SK-N-SH (cell line): ENCODE measurements around the gene MED16. TPM values are rescaled to one million over a fixed set of nuclear protein-coding genes. Genes with fewer than 3 reads are reported as not detected.

Source experiments
- CTCF ChIA-PET: fragments of 300-600, 350-600 bp; formaldehyde crosslinking; extraction: SDS; loops from one replicate; lab custom pipeline; 2021; lab: Yijun Ruan, JAX
- POLR2A ChIA-PET: fragments of 350-600 bp; sonication (Branson Sonifier 250); formaldehyde crosslinking; extraction: SDS; loops from one replicate; lab custom pipeline; 2020; ENCODE audit warnings: antibody characterized with exemption, inconsistent platforms; lab: Yijun Ruan, JAX
- DNase-seq: peaks from one replicate; pipeline ENCODE4 v3.0.0; 2012
- H2AFZ ChIP-seq: fragments of 200-600 bp; sonication (generic); 2 replicates; pipeline ENCODE4 v1.8.1; 2016; ENCODE audit warnings: antibody characterized with exemption, mild to moderate bottlenecking, low read depth
- H3F3A ChIP-seq: fragments of 200-600 bp; sonication (generic); replicated peaks from 2 replicates; pipeline ENCODE3; 2016; ENCODE audit warnings: antibody characterized with exemption, mild to moderate bottlenecking; ENCODE audit not compliant: insufficient read depth
- H3K27ac ChIP-seq, 2 experiments: fragments of 200-500 bp in 1 of 2; fragments of 200-600 bp in 1 of 2; sonication (Bioruptor generic) in 1 of 2; sonication (generic), shearing (Covaris generic) in 1 of 2; 2 replicates each; pipeline versions ENCODE4 v1.5.1 to v1.6.1; 2014 to 2016; ENCODE audit warnings: low read depth in 2 of 2, inconsistent platforms in 1 of 2, low read length in 1 of 2, mild to moderate bottlenecking in 1 of 2, mixed read lengths in 1 of 2
- H3K27me3 ChIP-seq: fragments of 200-600 bp; sonication (generic), shearing (Covaris generic); 2 replicates; pipeline ENCODE4 v1.6.1; 2016; ENCODE audit warnings: mixed run types; ENCODE audit not compliant: insufficient read depth
- H3K36me3 ChIP-seq, 2 experiments: fragments of 200-500 bp in 1 of 2; fragments of 200-600 bp in 1 of 2; sonication (Bioruptor generic) in 1 of 2; sonication (generic) in 1 of 2; replicated peaks in 1 of 2; 2 replicates each; pipeline versions ENCODE3 to v1.5.1; 2014 to 2016; ENCODE audit warnings: low read length in 1 of 2, mild to moderate bottlenecking in 1 of 2; ENCODE audit not compliant: insufficient read depth in 2 of 2, control insufficient read depth in 1 of 2
- H3K4me1 ChIP-seq, 2 experiments: fragments of 200-500 bp in 1 of 2; fragments of 200-600 bp in 1 of 2; sonication (Bioruptor generic) in 1 of 2; sonication (generic), shearing (Covaris generic) in 1 of 2; 2 replicates each; pipeline versions ENCODE4 v1.5.1 to v1.6.1; 2014 to 2016; ENCODE audit warnings: low read depth in 1 of 2, low read length in 1 of 2, mixed run types in 1 of 2; ENCODE audit not compliant: insufficient read depth in 2 of 2, control insufficient read depth in 1 of 2
- H3K4me2 ChIP-seq: fragments of 200-600 bp; sonication (generic), shearing (Covaris generic); 2 replicates; pipeline ENCODE4 v1.6.1; 2017; ENCODE audit warnings: mixed run types
- H3K4me3 ChIP-seq, 2 experiments: fragments of 200-500 bp in 1 of 2; fragments of 200-600 bp in 1 of 2; sonication (Bioruptor generic) in 1 of 2; sonication (generic), shearing (Covaris generic) in 1 of 2; 2 replicates each; pipeline versions ENCODE4 v1.5.1 to v1.8.1; 2014 to 2016; ENCODE audit warnings: low read depth in 2 of 2, inconsistent platforms in 1 of 2, low read length in 1 of 2, mild to moderate bottlenecking in 1 of 2, mixed read lengths in 1 of 2, moderate library complexity in 1 of 2
- H3K79me2 ChIP-seq: fragments of 200-600 bp; sonication (generic); 2 replicates; pipeline ENCODE4 v1.8.1; 2017; ENCODE audit warnings: mild to moderate bottlenecking; ENCODE audit not compliant: insufficient read depth
- H3K9ac ChIP-seq: fragments of 200-600 bp; sonication (generic); 2 replicates; pipeline ENCODE4 v1.6.1; 2017; ENCODE audit warnings: mixed run types
- H3K9me2 ChIP-seq: fragments of 200-600 bp; sonication (generic); 2 replicates; pipeline ENCODE4 v1.6.1; 2017; ENCODE audit warnings: mixed run types
- H3K9me3 ChIP-seq: fragments of 200-600 bp; sonication (generic); 2 replicates; pipeline ENCODE4 v1.6.1; 2017; ENCODE audit warnings: mixed run types, mild to moderate bottlenecking, moderate library complexity
- H4K20me1 ChIP-seq: fragments of 200-600 bp; sonication (generic); 2 replicates; pipeline ENCODE4 v1.6.1; 2017; ENCODE audit warnings: mild to moderate bottlenecking, mixed run types; ENCODE audit not compliant: insufficient read depth
- ELF1 ChIP-seq: IDR thresholded peaks from 2 replicates; pipeline ENCODE4 v1.4.0; 2012
- EP300 ChIP-seq, 2 experiments: IDR thresholded peaks; 2 replicates each; pipeline versions ENCODE4 v1.4.0 to v1.6.1; 2012; ENCODE audit warnings: borderline replicate concordance in 1 of 2, low read depth in 1 of 2, low read length in 1 of 2
- EZH2phosphoT487 ChIP-seq: fragments of 200-600 bp; sonication (generic); IDR thresholded peaks from 2 replicates; pipeline ENCODE4 v1.6.1; 2017; ENCODE audit warnings: low read depth, mixed run types, mild to moderate bottlenecking, antibody characterized with exemption, moderate library complexity, borderline replicate concordance
- FOSL2 ChIP-seq: IDR thresholded peaks from 2 replicates; pipeline ENCODE4 v1.4.0; 2012; ENCODE audit warnings: low read depth, mild to moderate bottlenecking, moderate library complexity, borderline replicate concordance
- JUND ChIP-seq: IDR thresholded peaks from 2 replicates; pipeline ENCODE4 v1.4.0; 2012
- MXI1 ChIP-seq: IDR thresholded peaks from 2 replicates; pipeline ENCODE4 v1.6.1; 2012; ENCODE audit warnings: mild to moderate bottlenecking, low read depth, low read length, improper control_type of control experiment
- NRF1 ChIP-seq: IDR thresholded peaks from 2 replicates; pipeline ENCODE4 v1.6.1; 2012; ENCODE audit warnings: low read depth, mild to moderate bottlenecking, low read length
- RAD21 ChIP-seq: IDR thresholded peaks from 2 replicates; pipeline ENCODE4 v1.6.1; 2012; ENCODE audit warnings: mild to moderate bottlenecking, low read length
- RFX5 ChIP-seq: IDR thresholded peaks from 2 replicates; pipeline ENCODE4 v1.6.1; 2012; ENCODE audit warnings: mild to moderate bottlenecking, improper control_type of control experiment, low read length
- RXRA ChIP-seq: IDR thresholded peaks from 2 replicates; pipeline ENCODE4 v1.4.0; 2012; ENCODE audit warnings: low read depth, mild to moderate bottlenecking, borderline replicate concordance
- TCF12 ChIP-seq: IDR thresholded peaks from 2 replicates; pipeline ENCODE4 v1.4.0; 2012
- USF1 ChIP-seq: IDR thresholded peaks from 2 replicates; pipeline ENCODE4 v1.4.0; 2012; ENCODE audit warnings: low read depth, borderline replicate concordance
- YY1 ChIP-seq: IDR thresholded peaks from 2 replicates; pipeline ENCODE4 v1.4.0; 2012; ENCODE audit warnings: low read depth, mild to moderate bottlenecking
- WGBS: methylation state at CpG from one replicate; pipeline ENCODE4 v1.1.6; 2017; ENCODE audit warnings: low lambda C conversion rate; 5-methylcytosine and 5-hydroxymethylcytosine counted together
- polyA plus RNA-seq, 3 experiments: library from polyadenylated mRNA; depleted of rRNA; stranded (reverse); fragments of >200 nt; gene quantifications; 2 replicates each; pipeline ENCODE4 v1.2.3, GENCODE V29; 2012
- TF ChIP-seq, protein P1 (sequence below): IDR thresholded peaks from 2 replicates; pipeline ENCODE4; 2012
- TF ChIP-seq, protein P2 (sequence below): IDR thresholded peaks from 2 replicates; pipeline ENCODE4 v1.6.1; 2012; ENCODE audit warnings: mild to moderate bottlenecking, low read depth, low read length, moderate library complexity
- TF ChIP-seq, protein P3 (sequence below): IDR thresholded peaks from 2 replicates; pipeline ENCODE4 v1.4.0; 2012; ENCODE audit warnings: low read depth, borderline replicate concordance

The MED16 gene
- polyA plus RNA-seq, 1 of the 3 experiments (the other 2 are of a cell fraction) = 40.6 TPM

- H3K27me3 ChIP-seq = no peaks in the 10 kb centered on the region
- H3K9me2 ChIP-seq = no peaks in the 10 kb centered on the region
- peaks cover 46% of the 10 kb centered on the region for H4K20me1 ChIP-seq
- TF ChIP-seq USF1 = no peak
- no peak for TF ChIP-seq YY1
- TF ChIP-seq EP300 (IDR thresholded peaks at IDR 0.05; ENCODE audit: borderline replicate concordance in 1 of 2, low read depth in 1 of 2, low read length in 1 of 2) = no peak
- no peak for TF ChIP-seq NRF1
- no peak for DNase-seq
- no peaks in the 10 kb centered on the region for H3K36me3 ChIP-seq
- 71% methylated on average over 11 of the region's 45 CpGs for WGBS
- peaks cover 39% of the 10 kb centered on the region; the same call in 1 of the 2 replicates for H3K79me2 ChIP-seq
- no peak overlapping the region for H2AFZ ChIP-seq
- ChIA-PET POLR2A (no interaction called here), CTCF (interaction anchor here (0.6 kb wide), 1 partner anchor 10 kb away, joined by 3 read pairs; no protein-coding TSS in a partner anchor)
- peak overlapping the region; percentile 69 to 95; a peak in 3 of 4 replicates for H3K27ac ChIP-seq
- H3K4me3 ChIP-seq = peak overlapping the region; percentile 27 to 49; a peak in 3 of 4 replicates
- H3F3A ChIP-seq = peaks cover 13% of the 10 kb centered on the region
- no peaks in the 10 kb centered on the region for H3K9me3 ChIP-seq
- peak overlapping the region; percentile 88 for H3K4me2 ChIP-seq
- H3K4me1 ChIP-seq = peaks cover 6 to 59% of the 10 kb centered on the region in 2 experiments; a peak in 3 of 4 replicates
- H3K9ac ChIP-seq = peak overlapping the region; percentile 34
Observed at GRCh38 chr19:941292-942132, 48.5 kb upstream of the MED16 start.

- Histone ChIP-seq H3K9me2 (no peaks in the 10 kb centered on the region), H4K20me1 (peaks cover 44% of the 10 kb centered on the region), H3K4me3 (peak overlapping the region; percentile 27 to 49; a peak in 3 of 4 replicates), H3K4me2 (peak overlapping the region; percentile 88), H3K79me2 (peaks cover 39% of the 10 kb centered on the region; the same call in 1 of the 2 replicates), H2AFZ (no peak overlapping the region), H3K27me3 (no peaks in the 10 kb centered on the region), H3K9ac (peak overlapping the region; percentile 34), H3F3A (peaks cover 13% of the 10 kb centered on the region), H3K27ac (peak overlapping the region; percentile 69 to 95), H3K9me3 (no peaks in the 10 kb centered on the region), H3K36me3 (no peaks in the 10 kb centered on the region), H3K4me1 (peaks cover 6 to 57% of the 10 kb centered on the region in 2 experiments; a peak in 3 of 4 replicates)
- ChIA-PET CTCF (interaction anchor here (1.1 to 1.2 kb wide), 4 partner anchors 18 to 430 kb away, joined by 3 to 4 read pairs (median 3); partner anchors contain the start of gene WDR18), POLR2A (interaction anchor here (1.4 kb wide), 1 partner anchor 43 kb away, joined by 5 read pairs; the partner anchor contains the start of gene WDR18)
- peak; percentile 93 for DNase-seq
- WGBS = 0% methylated on average over 6 of the region's 64 CpGs
- TF ChIP-seq RAD21 (no peak), RFX5 (no peak), JUND (no peak; the same call in 1 of the 2 replicates), EZH2phosphoT487 (no peak), EP300 (IDR thresholded peaks at IDR 0.05; ENCODE audit: borderline replicate concordance in 1 of 2, low read depth in 1 of 2, low read length in 1 of 2) (peak; percentile 65 to 77; a peak in 3 of 4 replicates), MXI1 (peak; percentile 59; the same call in 1 of the 2 replicates), FOSL2 (no peak; the same call in 1 of the 2 replicates), TCF12 (peak; percentile 53), RXRA (peak; percentile 76; the same call in 1 of the 2 replicates), ELF1 (no peak)
- TF ChIP-seq, protein P1, sequence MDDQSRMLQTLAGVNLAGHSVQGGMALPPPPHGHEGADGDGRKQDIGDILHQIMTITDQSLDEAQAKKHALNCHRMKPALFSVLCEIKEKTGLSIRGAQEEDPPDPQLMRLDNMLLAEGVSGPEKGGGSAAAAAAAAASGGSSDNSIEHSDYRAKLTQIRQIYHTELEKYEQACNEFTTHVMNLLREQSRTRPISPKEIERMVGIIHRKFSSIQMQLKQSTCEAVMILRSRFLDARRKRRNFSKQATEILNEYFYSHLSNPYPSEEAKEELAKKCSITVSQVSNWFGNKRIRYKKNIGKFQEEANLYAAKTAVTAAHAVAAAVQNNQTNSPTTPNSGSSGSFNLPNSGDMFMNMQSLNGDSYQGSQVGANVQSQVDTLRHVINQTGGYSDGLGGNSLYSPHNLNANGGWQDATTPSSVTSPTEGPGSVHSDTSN = peak; percentile 14; the same call in 1 of the 2 replicates
- TF ChIP-seq, protein P2, sequence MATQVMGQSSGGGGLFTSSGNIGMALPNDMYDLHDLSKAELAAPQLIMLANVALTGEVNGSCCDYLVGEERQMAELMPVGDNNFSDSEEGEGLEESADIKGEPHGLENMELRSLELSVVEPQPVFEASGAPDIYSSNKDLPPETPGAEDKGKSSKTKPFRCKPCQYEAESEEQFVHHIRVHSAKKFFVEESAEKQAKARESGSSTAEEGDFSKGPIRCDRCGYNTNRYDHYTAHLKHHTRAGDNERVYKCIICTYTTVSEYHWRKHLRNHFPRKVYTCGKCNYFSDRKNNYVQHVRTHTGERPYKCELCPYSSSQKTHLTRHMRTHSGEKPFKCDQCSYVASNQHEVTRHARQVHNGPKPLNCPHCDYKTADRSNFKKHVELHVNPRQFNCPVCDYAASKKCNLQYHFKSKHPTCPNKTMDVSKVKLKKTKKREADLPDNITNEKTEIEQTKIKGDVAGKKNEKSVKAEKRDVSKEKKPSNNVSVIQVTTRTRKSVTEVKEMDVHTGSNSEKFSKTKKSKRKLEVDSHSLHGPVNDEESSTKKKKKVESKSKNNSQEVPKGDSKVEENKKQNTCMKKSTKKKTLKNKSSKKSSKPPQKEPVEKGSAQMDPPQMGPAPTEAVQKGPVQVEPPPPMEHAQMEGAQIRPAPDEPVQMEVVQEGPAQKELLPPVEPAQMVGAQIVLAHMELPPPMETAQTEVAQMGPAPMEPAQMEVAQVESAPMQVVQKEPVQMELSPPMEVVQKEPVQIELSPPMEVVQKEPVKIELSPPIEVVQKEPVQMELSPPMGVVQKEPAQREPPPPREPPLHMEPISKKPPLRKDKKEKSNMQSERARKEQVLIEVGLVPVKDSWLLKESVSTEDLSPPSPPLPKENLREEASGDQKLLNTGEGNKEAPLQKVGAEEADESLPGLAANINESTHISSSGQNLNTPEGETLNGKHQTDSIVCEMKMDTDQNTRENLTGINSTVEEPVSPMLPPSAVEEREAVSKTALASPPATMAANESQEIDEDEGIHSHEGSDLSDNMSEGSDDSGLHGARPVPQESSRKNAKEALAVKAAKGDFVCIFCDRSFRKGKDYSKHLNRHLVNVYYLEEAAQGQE = 0 out of 2 replicates have a peak, but pooled peaks have one; percentile 9
- TF ChIP-seq, protein P3, sequence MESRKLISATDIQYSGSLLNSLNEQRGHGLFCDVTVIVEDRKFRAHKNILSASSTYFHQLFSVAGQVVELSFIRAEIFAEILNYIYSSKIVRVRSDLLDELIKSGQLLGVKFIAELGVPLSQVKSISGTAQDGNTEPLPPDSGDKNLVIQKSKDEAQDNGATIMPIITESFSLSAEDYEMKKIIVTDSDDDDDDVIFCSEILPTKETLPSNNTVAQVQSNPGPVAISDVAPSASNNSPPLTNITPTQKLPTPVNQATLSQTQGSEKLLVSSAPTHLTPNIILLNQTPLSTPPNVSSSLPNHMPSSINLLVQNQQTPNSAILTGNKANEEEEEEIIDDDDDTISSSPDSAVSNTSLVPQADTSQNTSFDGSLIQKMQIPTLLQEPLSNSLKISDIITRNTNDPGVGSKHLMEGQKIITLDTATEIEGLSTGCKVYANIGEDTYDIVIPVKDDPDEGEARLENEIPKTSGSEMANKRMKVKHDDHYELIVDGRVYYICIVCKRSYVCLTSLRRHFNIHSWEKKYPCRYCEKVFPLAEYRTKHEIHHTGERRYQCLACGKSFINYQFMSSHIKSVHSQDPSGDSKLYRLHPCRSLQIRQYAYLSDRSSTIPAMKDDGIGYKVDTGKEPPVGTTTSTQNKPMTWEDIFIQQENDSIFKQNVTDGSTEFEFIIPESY = no peak
Observed at GRCh38 chr19:940591-941291, 47.8 kb upstream of the MED16 start.
